OCI-M2 (cell line): ENCODE results near the gene BEND2.
"Not testable (repeated sequence)": the region's sequence is repeated elsewhere in the genome, so short reads cannot be mapped to it uniquely, and the experiment has no call there.

Source experiments
- DNase-seq: peaks from one replicate; lab custom pipeline; 2025; ENCODE audit not compliant: unreplicated experiment; lab: John Stamatoyannopoulos, UW

The BEND2 gene

DNA sequence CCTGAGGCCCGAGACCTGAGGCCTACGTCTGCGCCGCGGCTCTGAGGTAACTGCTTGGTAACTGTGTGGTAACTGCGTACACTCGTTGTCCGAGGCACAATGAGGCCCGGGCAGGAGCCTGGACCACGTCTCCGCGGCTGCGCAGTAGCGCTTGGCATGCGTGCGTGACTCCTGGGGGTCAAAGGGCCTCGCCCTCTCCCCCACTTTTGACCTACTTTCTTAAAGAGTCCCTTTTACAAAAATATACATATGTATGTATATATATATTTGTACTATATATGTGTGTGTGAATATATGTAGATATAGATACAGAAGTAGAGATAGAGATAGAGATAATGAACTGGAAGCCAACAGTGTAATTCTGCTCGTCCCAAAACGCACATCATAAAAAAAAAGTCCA is at the start of gene BEND2:
Gene BEND2 (minus strand): TSS at position 101 of the 400 bp plus-strand sequence. CDS start 136 bp downstream, outside the sequence.
- no peak for DNase-seq

DNA sequence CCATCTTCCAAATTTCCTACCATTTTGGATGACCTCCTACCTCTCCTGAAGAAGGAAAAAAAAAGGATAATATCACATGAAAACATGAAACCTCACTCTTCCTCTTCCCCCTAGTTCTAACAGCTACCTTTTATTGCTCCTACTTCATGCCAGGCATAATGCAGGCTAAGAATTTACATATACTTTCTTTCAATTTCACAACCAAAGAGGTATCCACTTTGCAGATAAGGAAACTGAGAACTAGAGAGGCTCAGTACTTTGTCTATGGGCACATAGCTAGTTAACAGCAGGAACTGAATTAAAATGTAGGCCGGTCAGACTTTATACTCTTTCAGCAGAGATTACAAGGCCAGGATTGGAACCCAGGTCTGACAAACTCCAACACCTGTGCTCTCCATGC is 34.4 kb upstream of the BEND2 start:
- no peak for DNase-seq

DNA sequence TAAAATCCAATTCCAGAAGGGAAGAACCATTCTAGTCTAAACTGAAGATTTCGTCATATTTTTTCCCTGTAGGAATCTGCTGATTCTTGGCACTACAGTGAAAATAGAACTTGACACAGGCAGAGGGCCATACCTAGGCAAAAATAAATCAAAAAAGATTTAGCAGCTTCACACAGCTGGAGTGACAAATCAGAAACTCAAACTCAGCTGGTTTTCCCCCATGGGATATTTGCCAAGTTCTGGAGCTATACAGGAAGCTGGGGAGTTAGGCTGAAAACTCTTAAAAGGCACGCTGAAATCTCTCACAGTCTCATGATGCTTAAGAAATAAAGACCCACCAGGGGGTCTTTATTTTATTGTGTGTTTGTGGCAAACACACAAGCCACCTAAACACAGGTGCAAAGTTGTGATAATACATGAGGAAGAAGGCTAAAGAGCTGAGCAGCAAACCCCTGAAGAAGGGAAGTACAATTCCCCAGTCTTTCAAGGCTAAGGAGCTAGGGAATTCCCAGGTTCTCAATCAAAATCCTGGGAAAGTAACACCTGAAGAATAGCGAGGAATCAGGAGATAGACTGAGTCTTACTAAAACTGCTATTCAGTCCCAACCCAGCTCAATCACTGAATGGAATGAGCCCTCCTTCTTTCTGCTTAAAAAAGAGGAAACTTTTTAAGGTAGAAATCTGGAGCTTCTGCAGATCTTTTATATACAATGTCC is 32.1 kb upstream of the BEND2 start:
- DNase-seq, result no peak

DNA sequence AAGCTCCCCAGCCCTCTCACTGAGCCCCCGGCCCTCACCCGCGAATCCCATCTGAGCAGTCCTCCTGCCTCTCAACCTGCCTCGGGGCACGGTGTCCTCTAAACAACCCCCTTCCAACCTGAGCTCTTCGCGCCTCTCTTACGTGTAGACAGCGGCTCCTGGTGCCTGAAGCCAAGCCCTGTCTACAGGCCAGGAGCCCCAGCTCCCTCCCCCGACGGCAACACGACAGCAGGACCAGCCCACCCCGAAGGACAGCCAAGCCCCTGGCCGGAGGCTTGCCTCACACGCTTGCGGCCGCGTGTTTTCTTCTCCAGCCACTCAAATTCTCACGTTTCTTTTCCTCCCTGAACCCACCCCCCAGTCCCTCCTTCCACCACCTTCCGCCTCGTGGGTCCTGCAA is 9.0 kb upstream of the BEND2 start:
- DNase-seq, result not testable (repeated sequence)

DNA sequence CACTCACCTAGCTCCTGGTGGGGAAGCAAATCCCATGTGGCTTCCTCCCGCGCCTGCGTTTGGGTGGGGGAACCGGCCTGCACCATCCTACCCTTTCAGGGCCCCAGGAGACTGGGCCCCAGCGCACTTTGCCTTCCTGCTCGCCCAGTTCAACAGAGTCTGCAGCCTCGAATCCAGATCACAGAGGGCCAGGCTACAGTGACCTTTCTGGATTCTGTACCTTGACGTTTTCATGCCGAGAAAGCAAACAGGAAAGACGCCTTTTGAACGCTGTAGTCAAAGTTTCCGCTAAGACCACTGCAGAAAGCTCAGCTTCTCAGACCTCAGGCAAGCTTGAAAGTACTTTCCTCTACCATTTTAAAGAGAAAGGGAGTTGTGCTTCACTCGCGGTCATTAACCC is 7.4 kb upstream of the BEND2 start:
- no peak for DNase-seq

DNA sequence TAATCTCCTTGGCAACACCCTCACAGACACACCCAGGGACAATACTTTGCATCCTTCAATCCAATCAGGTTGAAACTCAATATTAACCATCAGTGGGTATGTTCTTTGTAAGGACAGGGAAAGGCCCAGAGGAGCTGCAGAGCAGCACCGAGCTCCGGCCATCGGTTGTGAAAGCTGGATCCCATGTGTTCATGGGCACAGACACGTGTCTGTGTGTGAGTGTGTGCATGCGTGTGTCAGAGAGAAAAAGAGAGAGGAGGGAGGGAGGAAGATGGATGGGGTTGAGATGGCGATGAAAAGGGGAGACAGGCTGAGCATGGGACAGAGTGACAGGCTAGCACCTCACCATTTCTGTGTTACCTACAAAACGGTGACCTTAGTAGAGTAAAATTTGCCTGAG is 6.8 kb upstream of the BEND2 start:
- no peak for DNase-seq

DNA sequence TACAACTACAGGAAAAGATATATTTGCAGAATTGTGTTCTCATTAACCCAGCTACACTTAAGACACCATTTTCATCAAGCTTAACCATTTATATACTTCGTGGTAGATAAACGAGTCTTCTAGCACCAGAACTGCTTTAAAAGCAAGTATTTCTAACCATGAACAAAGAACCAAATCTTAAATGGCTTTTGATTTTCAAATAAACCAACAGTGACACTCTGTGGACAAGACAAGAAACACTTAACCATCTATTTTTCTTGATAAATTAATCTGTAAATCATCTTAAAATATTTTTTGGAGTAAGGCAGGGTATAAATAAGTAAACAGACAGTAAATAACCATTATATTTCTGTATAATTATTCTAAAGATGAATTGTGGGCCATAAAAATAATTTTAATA is 10.2 kb downstream of the BEND2 start:
- no peak for DNase-seq

DNA sequence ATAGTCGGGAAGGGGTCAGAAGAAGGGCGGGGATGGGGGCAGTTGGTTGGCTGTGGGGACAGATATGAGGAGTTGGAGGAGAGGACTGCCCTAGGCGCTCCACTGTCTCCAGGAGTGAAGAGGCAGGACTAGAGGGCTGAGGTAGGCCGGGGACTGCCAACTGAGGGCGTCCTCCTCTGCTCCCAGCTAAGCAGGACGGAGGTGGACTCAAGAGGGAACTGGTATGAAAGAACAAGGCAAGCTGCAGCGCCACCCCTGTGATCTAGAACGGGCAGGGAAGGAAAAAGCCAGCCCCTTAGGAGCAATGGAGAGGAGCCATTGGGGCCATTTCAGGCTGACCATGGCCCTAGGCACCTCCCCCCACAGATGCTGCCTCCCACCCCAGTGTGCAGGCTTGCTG is 14.0 kb downstream of the BEND2 start:
- no peak for DNase-seq

DNA sequence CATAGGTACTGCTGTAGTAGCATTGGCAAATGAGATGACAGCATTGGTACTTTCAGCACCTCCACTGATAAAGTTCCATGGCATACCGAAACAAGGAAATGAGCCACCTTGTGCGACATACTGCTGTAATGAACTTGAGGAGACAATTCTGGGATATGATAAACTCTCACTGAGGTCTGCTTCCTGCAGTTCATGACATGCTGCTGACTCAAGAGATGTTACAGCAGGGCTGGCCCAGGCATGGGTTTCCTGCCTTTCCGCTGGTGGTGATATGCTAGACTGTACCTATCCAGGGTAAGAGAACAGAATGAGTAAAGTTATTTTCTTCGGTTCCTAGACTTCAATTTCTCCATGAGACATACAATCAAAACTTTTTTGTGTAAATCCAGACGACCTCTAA is 17.1 kb downstream of the BEND2 start:
- no peak for DNase-seq

DNA sequence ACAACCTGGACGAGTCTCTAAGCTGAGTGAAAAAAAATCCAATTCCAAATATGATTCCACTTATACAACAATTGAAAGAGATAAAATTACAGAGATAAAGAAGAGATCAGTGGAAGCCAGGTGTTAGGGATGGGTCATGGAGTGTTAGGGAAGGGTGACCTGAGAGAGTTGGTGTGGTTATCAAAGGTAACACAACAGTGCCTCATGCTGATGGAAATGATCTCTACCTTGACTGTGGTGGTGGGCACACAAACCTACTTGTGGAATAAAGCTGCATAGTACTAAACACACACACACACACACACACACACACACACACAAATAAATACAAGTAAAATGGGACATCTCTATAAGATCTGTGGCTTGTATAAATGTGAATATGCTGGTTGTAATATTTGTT is 26.0 kb downstream of the BEND2 start:
- DNase-seq, result no peak

DNA sequence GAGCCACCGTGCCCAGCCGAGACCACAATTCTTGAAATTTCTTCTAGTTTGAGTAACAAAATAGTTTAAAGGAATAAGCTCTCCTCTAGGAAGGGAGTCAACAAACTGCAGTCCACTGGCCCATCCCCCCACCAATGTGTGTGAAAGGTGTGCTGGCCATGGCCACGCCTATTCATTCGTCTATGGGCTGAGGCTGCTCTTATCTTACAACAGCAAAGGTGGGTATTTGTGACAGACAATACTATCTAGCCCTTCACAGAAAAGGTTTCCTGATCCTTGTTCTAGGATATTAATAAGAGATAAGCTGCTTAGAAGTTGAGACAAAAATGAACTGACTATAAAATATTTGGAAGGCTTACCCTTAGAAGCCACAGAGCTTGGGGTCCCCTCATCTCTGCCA is 41.2 kb downstream of the BEND2 start:
- DNase-seq, result no peak

DNA sequence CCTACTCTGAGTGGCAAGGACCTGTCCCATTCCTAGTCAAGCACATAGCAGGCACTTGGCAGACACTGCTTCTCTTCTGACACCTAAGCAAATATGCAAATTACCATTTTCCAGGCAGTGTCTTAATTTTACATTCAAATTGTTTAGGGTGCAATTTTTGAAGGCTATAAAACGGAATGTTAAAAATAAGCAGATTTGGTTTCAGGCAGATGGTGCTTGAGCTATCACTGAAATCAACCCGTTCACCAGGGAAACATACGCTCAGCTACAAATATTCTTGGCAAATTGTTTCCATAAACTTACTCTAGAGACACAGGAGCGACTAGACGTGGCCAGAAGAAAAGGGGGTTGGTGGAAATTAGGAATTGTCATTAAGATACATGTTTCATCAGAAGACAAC is 45.7 kb downstream of the BEND2 start:
- DNase-seq, result no peak

DNA sequence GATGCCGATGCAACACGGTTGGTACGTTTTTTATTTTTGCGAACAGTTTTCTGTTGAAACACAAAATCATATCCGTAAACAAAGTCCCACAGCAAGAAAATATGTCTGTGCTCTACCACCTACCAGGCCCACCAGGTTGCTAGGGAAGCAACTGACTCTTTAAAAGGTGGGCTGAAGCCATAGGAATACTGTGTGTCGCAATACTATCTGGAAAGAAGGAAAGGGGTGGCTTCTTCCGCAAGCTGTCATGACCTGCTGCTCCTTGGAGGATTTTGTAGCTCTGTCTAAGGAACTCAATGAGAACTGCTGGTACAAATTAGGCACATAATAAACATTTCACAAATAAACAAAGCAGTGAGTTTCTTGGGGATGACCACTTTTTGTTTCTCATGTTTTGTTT is 46.5 kb downstream of the BEND2 start:
- no peak for DNase-seq

DNA sequence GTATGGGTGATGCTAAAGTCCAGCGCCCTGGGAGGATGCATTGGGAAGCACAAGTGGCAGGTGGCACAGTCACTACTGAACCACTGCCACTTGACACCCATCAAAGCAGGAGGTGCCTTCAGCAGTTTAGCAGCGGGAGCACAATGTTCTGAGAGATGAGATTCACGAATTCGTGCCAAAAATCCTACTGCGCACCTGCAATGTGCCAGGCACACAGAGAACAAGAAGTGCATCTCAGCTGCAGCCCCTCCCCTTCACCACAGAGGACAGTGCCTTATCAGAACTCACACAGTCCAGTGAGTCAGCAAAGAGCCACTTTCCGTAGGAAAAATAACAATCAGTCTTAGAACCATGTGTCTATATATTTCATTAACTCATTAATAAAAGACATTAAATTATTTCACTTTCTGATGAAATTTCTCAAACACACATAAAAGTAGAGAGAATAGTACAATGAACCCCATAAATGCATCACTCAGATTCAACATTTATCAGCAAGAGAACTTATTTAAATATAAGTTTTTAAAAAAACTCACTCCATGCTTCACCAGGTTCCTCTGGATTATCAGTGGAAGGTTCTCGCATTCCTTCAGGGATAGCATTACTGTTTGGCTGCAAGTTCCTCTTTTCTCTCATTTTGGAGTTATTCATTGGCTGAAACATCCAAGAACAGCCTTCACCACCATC is 47.0 kb downstream of the BEND2 start:
- no peak for DNase-seq

DNA sequence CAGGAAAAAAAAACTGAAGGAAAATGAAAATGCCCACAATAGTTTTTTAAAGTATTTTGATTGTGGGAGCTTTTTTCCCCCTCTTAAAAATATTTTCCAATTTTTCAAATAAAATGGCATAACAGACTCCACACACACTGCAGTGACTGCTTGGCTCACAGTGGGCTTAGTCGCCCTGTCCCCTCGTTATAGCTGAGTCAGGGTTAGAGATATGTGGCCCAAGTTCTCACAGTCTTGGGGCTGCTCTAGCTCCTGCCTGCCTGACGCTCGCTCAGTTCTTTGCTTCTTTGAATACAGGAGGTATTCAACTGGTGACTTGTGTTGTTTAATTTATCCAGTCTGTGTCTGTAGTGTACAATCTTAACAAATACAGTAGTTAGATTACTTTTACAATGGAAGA is 47.7 kb downstream of the BEND2 start:
- no peak for DNase-seq

DNA sequence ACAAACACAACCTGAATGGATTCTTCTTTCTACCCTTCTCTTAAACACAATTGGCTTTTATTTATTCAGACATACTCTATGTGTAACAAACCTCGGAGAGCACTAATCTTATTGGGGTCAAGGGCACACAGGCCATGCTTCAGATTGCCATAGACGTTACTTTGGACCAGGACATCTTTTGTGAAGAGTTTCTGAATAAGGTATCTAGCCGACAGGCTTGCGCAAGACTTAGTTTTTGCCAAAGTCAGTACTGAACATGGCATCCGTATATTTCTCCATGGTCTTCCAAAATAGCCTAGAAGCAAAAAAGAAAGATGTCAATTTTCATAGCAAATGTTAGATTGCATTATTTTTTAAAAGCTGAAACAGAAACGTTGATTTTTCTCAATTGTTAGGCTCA is 49.8 kb downstream of the BEND2 start:
- no peak for DNase-seq

DNA sequence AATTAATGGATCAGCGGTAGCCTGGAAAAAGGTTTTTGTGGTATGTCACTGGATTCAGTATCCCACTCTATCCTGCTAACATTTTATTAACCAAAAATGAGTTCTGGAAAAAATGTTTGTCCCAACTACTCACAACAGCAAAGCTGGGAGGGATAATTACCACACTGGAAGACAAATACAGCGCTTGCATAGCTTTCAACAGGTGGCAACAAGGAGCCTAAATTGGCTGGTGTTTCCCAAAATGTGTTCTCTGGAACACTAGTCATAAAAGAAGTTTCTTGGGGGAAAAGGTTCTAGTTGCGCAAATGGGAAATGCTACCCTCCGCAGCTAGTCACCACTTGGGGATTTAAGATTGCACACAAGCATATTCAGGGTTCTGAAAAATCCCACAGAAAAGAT is 54.6 kb downstream of the BEND2 start:
- no peak for DNase-seq

DNA sequence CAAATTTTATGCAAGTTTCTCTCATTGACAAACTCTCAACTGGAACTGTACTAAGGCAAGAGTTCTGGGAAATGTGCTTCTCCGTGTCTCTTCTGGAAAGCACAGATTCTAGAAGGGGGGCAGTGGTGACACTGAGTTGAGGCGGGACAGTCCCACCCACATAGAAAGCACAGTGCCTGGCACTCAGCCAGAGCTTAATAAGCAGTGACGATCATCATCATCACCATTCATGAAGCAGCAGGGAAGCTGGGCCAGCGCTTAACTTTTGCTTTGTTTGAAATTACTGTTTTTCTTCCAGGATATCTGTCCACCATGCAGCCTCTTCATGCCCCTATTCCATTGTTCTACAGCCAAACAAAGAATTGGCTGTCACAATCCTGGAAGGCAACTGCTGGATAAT is 60.3 kb downstream of the BEND2 start:
- DNase-seq, result no peak

DNA sequence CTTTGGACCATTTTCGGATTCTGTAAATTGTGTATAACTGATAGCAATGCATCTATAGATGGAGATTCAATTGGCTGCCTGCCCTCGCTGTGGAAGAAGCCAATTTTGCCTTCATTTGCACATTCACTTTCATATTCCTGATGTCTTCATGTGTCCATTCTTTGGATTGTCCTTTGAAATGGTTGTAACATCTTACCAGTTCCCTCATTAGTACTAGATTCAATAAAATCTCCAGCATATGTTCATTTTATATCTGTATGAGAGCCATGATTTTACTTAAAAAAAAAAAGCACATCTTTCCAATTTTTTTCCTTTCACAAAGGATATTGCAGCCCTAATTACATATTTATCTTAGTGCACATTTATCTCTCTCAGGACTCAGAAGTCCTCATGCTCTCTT is 61.7 kb downstream of the BEND2 start:
- DNase-seq, result no peak

DNA sequence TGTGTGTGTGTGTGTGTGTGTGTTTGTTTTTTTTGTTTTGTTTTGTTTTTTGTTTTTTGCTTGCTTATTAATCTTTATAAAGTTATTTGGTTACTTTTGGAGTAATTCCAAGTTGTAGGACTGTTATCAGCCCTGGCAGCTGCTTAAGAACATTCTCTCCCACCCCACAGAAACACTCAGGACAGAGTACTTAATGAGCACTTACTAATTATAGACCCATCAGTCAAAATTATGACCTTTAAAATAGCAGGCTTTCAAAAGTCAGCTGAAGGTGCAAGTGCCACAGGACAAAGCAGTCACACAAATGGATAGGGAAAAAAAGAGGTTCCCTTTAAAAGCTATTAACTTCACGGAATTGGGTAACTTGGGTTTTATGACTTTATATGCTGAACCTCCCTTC is 69.0 kb downstream of the BEND2 start:
- DNase-seq, result no peak

DNA sequence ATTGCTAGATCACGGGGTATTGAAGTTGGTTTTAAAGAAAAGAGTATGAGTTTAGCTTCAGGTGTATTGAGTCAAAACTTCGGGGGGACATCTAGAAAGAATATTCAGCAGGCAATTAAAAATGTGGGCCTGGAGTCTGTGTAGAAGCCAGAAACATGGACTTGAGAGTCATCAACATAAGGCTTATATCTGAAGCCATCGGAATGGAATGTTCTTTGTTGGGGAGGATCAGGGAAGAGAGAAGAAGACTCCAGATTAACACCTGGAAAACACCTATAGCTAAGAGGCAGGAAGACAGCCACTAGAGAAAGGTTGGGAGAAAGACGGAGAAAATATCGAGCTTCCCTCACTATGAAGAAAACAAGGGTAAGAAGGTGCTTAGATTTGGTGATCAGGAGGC is 69.5 kb downstream of the BEND2 start:
- DNase-seq, result no peak

DNA sequence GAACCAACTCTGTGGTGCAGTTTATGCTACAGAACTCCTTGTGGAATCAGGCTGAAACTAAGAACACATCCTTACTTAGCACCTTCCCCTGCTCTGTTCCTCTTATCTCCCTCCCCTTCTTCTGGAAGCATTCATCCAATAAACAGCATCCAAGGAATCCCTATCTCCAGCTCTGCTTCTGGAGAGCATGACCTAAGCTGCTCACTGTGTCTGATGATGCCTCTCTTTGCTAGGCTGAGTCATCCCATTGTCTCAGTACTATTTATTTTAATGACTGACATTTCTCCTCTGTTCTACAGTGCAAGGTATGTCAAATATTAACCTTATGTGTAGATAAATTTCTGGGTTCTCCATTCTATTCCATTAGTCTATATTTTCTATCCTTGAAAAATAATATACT is 71.2 kb downstream of the BEND2 start:
- no peak for DNase-seq

DNA sequence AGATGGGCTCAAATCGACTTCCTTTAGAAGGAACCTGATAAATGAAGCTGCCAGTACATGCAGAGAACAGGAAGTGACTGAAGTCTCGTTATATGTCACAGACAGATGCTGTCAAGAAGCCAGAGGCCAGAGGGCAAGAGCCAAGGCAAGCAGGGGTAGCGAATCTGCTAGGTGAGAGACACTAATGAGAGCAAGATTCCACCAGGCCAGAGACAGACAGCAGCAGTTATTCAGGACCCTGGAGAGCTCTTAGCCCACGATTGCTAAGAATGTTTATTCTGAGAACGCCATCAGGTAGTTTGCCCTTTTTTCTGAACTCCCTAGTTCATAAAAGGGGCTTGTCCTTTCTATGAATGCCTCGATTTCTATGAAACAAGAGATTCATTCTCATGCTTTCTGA is 73.7 kb downstream of the BEND2 start:
- DNase-seq, result no peak
